ENCODE data around the gene FBLN1. TPM values are rescaled to one million over a fixed set of nuclear protein-coding genes. Genes with fewer than 3 reads are reported as not detected.
A peak's percentile ranks its signal among the peaks of the same experiment; 100 is the strongest.

FBLN1 gene
- polyA plus RNA-seq, 3 donors = 0.03 to 0.17 TPM; not detected in 1

DNA sequence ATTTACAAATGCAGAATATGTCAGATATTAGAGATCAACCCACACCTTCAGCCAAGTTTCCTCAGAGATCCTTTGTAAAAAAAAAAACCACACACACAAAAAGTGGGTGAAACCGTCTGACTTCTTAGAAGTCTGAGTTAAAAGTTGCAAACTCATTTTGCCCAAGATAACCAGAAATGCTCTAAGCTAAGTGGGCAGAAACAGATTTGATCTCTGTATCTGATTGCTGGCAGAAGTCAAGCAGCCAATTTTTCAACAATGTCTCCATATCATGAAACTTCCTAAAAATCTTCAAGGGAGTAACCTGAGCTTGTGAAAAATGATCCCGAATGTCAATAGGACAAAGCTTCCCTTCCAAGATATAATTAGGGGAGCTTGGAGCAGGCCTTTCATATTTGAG, 140.3 kb downstream of the FBLN1 start:
- WGBS (ENCODE audit: insufficient coverage) = 0% methylated on average over 1 of the region's 2 CpGs
- no peaks in the 10 kb centered on the region for H3K79me2 ChIP-seq (ENCODE audit: insufficient read depth, low read length)
- TF ChIP-seq CTCF (IDR thresholded peaks at IDR 0.05) = no peak
- no peak overlapping the region for H3K27ac ChIP-seq (ENCODE audit: low read depth in 1 of 2, low read length in 2 of 2)
- peaks cover 4 to 5% of the 10 kb centered on the region in 2 donors for H3K36me3 Mint-ChIP-seq
- H3K4me2 ChIP-seq (replicated peaks; ENCODE audit: extremely low read depth, low read length, poor library complexity, severe bottlenecking) = no peak overlapping the region
- H3K9me3 ChIP-seq (replicated peaks in 1 of 2; ENCODE audit: control insufficient read depth in 1 of 2, insufficient read depth in 1 of 2, low read length in 2 of 2) = peaks cover 0 to 2% of the 10 kb centered on the region in 2 donors
- H2AFZ ChIP-seq (ENCODE audit: insufficient read depth, low read depth, low read length, poor library complexity, severe bottlenecking) = no peak overlapping the region
- peaks cover 39% of the 10 kb centered on the region for H3K4me1 Mint-ChIP-seq
- no peaks in the 10 kb centered on the region for H3K36me3 ChIP-seq (replicated peaks in 1 of 2; ENCODE audit: control insufficient read depth in 1 of 2, insufficient read depth in 2 of 2, low read length in 2 of 2)
- intact Hi-C loops (cut with micrococcal nuclease) = loop anchor here in 1 of 2 donors (10.0 kb wide), 1 partner anchor 472 kb away; no protein-coding TSS in a partner anchor
- H3K4me3 Mint-ChIP-seq = no peak overlapping the region
- no peak overlapping the region for H3K4me3 ChIP-seq (replicated peaks in 1 of 3; ENCODE audit: low read depth in 2 of 3, low read length in 3 of 3)
- H3K27me3 ChIP-seq (ENCODE audit: control insufficient read depth in 2 of 2, insufficient read depth in 2 of 2, low read length in 2 of 2) = peaks cover 4 to 48% of the 10 kb centered on the region in 2 donors
- peaks cover 0 to 3% (median 0%) of the 10 kb centered on the region in 7 donors for H3K9me3 Mint-ChIP-seq
- DNase-seq = no peak
- H3K4me1 ChIP-seq (ENCODE audit: control insufficient read depth in 1 of 2, insufficient read depth in 2 of 2, low read length in 2 of 2) = peaks cover 27 to 34% of the 10 kb centered on the region in 2 donors
- H4K20me1 ChIP-seq (ENCODE audit: insufficient read depth, low read length) = no peaks in the 10 kb centered on the region
- no peak overlapping the region for H3K27ac Mint-ChIP-seq
- no peak overlapping the region for H3K9ac ChIP-seq (ENCODE audit: insufficient read depth, low read length, poor library complexity, severe bottlenecking)
- peaks cover 40 to 67% (median 66%) of the 10 kb centered on the region in 3 donors for H3K27me3 Mint-ChIP-seq (ENCODE audit: low read depth in 3 of 3)

GRCh38 chr22:45644714-45645113, 142.0 kb downstream of the FBLN1 start:
- no peak overlapping the region for H3K9ac ChIP-seq (ENCODE audit: insufficient read depth, low read length, poor library complexity, severe bottlenecking)
- WGBS (ENCODE audit: insufficient coverage) = 77% methylated on average over 5 of the region's 12 CpGs
- peaks cover 4 to 48% of the 10 kb centered on the region in 2 donors for H3K27me3 ChIP-seq (ENCODE audit: control insufficient read depth in 2 of 2, insufficient read depth in 2 of 2, low read length in 2 of 2)
- no peaks in the 10 kb centered on the region for H3K36me3 ChIP-seq (replicated peaks in 1 of 2; ENCODE audit: control insufficient read depth in 1 of 2, insufficient read depth in 2 of 2, low read length in 2 of 2)
- intact Hi-C loops (cut with micrococcal nuclease) = loop anchor here (5.0 to 10.0 kb wide), 2 partner anchors 67 to 470 kb away; no protein-coding TSS in a partner anchor
- no peak for TF ChIP-seq CTCF (IDR thresholded peaks at IDR 0.05)
- H3K4me3 ChIP-seq (replicated peaks in 1 of 3; ENCODE audit: low read depth in 2 of 3, low read length in 3 of 3) = no peak overlapping the region
- H3K27me3 Mint-ChIP-seq (ENCODE audit: low read depth in 3 of 3) = peaks cover 48 to 79% (median 75%) of the 10 kb centered on the region in 3 donors
- H3K4me2 ChIP-seq (replicated peaks; ENCODE audit: extremely low read depth, low read length, poor library complexity, severe bottlenecking) = no peak overlapping the region
- H4K20me1 ChIP-seq (ENCODE audit: insufficient read depth, low read length) = no peaks in the 10 kb centered on the region
- H3K4me1 ChIP-seq (ENCODE audit: control insufficient read depth in 1 of 2, insufficient read depth in 2 of 2, low read length in 2 of 2) = peaks cover 10 to 17% of the 10 kb centered on the region in 2 donors
- peaks cover 2% of the 10 kb centered on the region in 2 donors for H3K36me3 Mint-ChIP-seq
- no peak overlapping the region for H3K27ac Mint-ChIP-seq
- no peak overlapping the region for H3K27ac ChIP-seq (ENCODE audit: low read depth in 1 of 2, low read length in 2 of 2)
- H3K79me2 ChIP-seq (ENCODE audit: insufficient read depth, low read length) = no peaks in the 10 kb centered on the region
- peaks cover 21% of the 10 kb centered on the region for H3K4me1 Mint-ChIP-seq
- H3K9me3 ChIP-seq (replicated peaks in 1 of 2; ENCODE audit: control insufficient read depth in 1 of 2, insufficient read depth in 1 of 2, low read length in 2 of 2) = peaks cover 0 to 2% of the 10 kb centered on the region in 2 donors
- H2AFZ ChIP-seq (ENCODE audit: insufficient read depth, low read depth, low read length, poor library complexity, severe bottlenecking) = no peak overlapping the region
- DNase-seq = no peak
- peak overlapping the region in 1 of 2 donors; percentile 80 for H3K4me3 Mint-ChIP-seq
- H3K9me3 Mint-ChIP-seq = peaks cover 0 to 3% (median 0%) of the 10 kb centered on the region in 7 donors

Measured in CD14-positive monocyte (primary cell).